ENCODE data around the gene KSR1. TPM values are rescaled to one million over a fixed set of nuclear protein-coding genes. Genes with fewer than 3 reads are reported as not detected.
"Not testable (repeated sequence)": the region's sequence is repeated elsewhere in the genome, so short reads cannot be mapped to it uniquely, and the experiment has no call there.

Gene KSR1
- total RNA-seq, 1 donor: 6.5 TPM

- Histone ChIP-seq H3K4me3 (ENCODE audit: insufficient read depth, low read length) (no peak overlapping the region), H3K27ac (ENCODE audit: low read depth, low read length) (no peak overlapping the region), H3K27me3 (ENCODE audit: insufficient read depth, low read length) (peaks cover 3% of the 10 kb centered on the region), H3K36me3 (ENCODE audit: insufficient read depth, low read length) (no peaks in the 10 kb centered on the region), H4K20me1 (ENCODE audit: insufficient read depth, low read length) (no peaks in the 10 kb centered on the region), H3K4me2 (ENCODE audit: insufficient read depth, low read length) (no peak overlapping the region), H3K79me2 (ENCODE audit: insufficient read depth, low read length) (no peaks in the 10 kb centered on the region), H2AFZ (ENCODE audit: low read length) (no peak overlapping the region), H3K4me1 (ENCODE audit: insufficient read depth, low read length) (no peaks in the 10 kb centered on the region), H3K9me3 (ENCODE audit: low read depth, low read length) (no peaks in the 10 kb centered on the region)
- TF ChIP-seq, protein P1, sequence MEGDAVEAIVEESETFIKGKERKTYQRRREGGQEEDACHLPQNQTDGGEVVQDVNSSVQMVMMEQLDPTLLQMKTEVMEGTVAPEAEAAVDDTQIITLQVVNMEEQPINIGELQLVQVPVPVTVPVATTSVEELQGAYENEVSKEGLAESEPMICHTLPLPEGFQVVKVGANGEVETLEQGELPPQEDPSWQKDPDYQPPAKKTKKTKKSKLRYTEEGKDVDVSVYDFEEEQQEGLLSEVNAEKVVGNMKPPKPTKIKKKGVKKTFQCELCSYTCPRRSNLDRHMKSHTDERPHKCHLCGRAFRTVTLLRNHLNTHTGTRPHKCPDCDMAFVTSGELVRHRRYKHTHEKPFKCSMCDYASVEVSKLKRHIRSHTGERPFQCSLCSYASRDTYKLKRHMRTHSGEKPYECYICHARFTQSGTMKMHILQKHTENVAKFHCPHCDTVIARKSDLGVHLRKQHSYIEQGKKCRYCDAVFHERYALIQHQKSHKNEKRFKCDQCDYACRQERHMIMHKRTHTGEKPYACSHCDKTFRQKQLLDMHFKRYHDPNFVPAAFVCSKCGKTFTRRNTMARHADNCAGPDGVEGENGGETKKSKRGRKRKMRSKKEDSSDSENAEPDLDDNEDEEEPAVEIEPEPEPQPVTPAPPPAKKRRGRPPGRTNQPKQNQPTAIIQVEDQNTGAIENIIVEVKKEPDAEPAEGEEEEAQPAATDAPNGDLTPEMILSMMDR (IDR thresholded peaks at IDR 0.05; ENCODE audit: extremely low read depth, low read depth, low read length): no peak
- DNase-seq (ENCODE audit: insufficient read length, low spot score, missing footprints): no peak
Observed at GRCh38 chr17:27423651-27424050, 32.6 kb upstream of the KSR1 start.

- Histone ChIP-seq H3K4me2 (ENCODE audit: insufficient read depth, low read length) (no peak overlapping the region), H3K27ac (ENCODE audit: low read depth, low read length) (no peak overlapping the region), H3K4me1 (ENCODE audit: insufficient read depth, low read length) (no peaks in the 10 kb centered on the region), H3K4me3 (ENCODE audit: insufficient read depth, low read length) (no peak overlapping the region), H3K27me3 (ENCODE audit: insufficient read depth, low read length) (no peaks in the 10 kb centered on the region), H3K36me3 (ENCODE audit: insufficient read depth, low read length) (no peaks in the 10 kb centered on the region), H2AFZ (ENCODE audit: low read length) (no peak overlapping the region), H3K79me2 (ENCODE audit: insufficient read depth, low read length) (no peaks in the 10 kb centered on the region), H3K9me3 (ENCODE audit: low read depth, low read length) (no peaks in the 10 kb centered on the region), H4K20me1 (ENCODE audit: insufficient read depth, low read length) (no peaks in the 10 kb centered on the region)
- TF ChIP-seq, protein P1 (IDR thresholded peaks at IDR 0.05; ENCODE audit: extremely low read depth, low read depth, low read length): no peak
- no peak for DNase-seq (ENCODE audit: insufficient read length, low spot score, missing footprints)
Observed at GRCh38 chr17:27424516-27424915, 31.7 kb upstream of the KSR1 start.

GRCh38 chr17:27424941-27425340 lies 31.3 kb upstream of the KSR1 start:
- Histone ChIP-seq H3K4me1 (ENCODE audit: insufficient read depth, low read length) (no peaks in the 10 kb centered on the region), H3K4me2 (ENCODE audit: insufficient read depth, low read length) (no peak overlapping the region), H2AFZ (ENCODE audit: low read length) (no peak overlapping the region), H4K20me1 (ENCODE audit: insufficient read depth, low read length) (no peaks in the 10 kb centered on the region), H3K27ac (ENCODE audit: low read depth, low read length) (no peak overlapping the region), H3K36me3 (ENCODE audit: insufficient read depth, low read length) (no peaks in the 10 kb centered on the region), H3K9me3 (ENCODE audit: low read depth, low read length) (no peaks in the 10 kb centered on the region), H3K4me3 (ENCODE audit: insufficient read depth, low read length) (no peak overlapping the region), H3K79me2 (ENCODE audit: insufficient read depth, low read length) (no peaks in the 10 kb centered on the region), H3K27me3 (ENCODE audit: insufficient read depth, low read length) (no peaks in the 10 kb centered on the region)
- DNase-seq (ENCODE audit: insufficient read length, low spot score, missing footprints): no peak
- TF ChIP-seq, protein P1 (IDR thresholded peaks at IDR 0.05; ENCODE audit: extremely low read depth, low read depth, low read length): no peak

- not testable (repeated sequence) for DNase-seq (ENCODE audit: insufficient read length, low spot score, missing footprints); H4K20me1 ChIP-seq (ENCODE audit: insufficient read depth, low read length); H3K27ac ChIP-seq (ENCODE audit: low read depth, low read length); H3K4me3 ChIP-seq (ENCODE audit: insufficient read depth, low read length); H3K36me3 ChIP-seq (ENCODE audit: insufficient read depth, low read length); H3K4me2 ChIP-seq (ENCODE audit: insufficient read depth, low read length); H3K9me3 ChIP-seq (ENCODE audit: low read depth, low read length); H3K79me2 ChIP-seq (ENCODE audit: insufficient read depth, low read length); H3K4me1 ChIP-seq (ENCODE audit: insufficient read depth, low read length); H2AFZ ChIP-seq (ENCODE audit: low read length); H3K27me3 ChIP-seq (ENCODE audit: insufficient read depth, low read length)
Observed at GRCh38 chr17:27425571-27425970, 30.7 kb upstream of the KSR1 start.

Measured in osteoblast (primary cell).